NCI-H2107 (cell line): ENCODE measurements around the gene LTBP1.

ENCODE experiments used
- DNase-seq: peaks from one replicate; lab custom pipeline; 2025; lab: John Stamatoyannopoulos, UW

The LTBP1 gene

GRCh38 chr2:33081691-33082090 is 134.9 kb downstream of the LTBP1 start:
- DNase-seq, result no peak

GRCh38 chr2:33083699-33084387 is 137.1 kb downstream of the LTBP1 start:
- no peak for DNase-seq

- DNase-seq, result no peak
These were observed 137.7 kb downstream of the LTBP1 start for GRCh38 chr2:33084433-33084832.

GRCh38 chr2:33085646-33086045 is 138.9 kb downstream of the LTBP1 start:
- DNase-seq, result no peak

- DNase-seq, result no peak
These were observed 139.8 kb downstream of the LTBP1 start for GRCh38 chr2:33086400-33087015.

- no peak for DNase-seq
These were observed 143.9 kb downstream of the LTBP1 start for GRCh38 chr2:33090553-33091134.

- no peak for DNase-seq
These were observed 144.9 kb downstream of the LTBP1 start for GRCh38 chr2:33091541-33092123.

- DNase-seq, result no peak
These were observed 146.7 kb downstream of the LTBP1 start for GRCh38 chr2:33093283-33093993.

- DNase-seq, result no peak
These were observed 147.6 kb downstream of the LTBP1 start for GRCh38 chr2:33094303-33094702.

GRCh38 chr2:33099989-33100388 is 153.2 kb downstream of the LTBP1 start:
- DNase-seq, result no peak

- DNase-seq, result no peak
These were observed 154.2 kb downstream of the LTBP1 start for GRCh38 chr2:33100921-33101320.

GRCh38 chr2:33104052-33104623 is 157.4 kb downstream of the LTBP1 start:
- DNase-seq, result no peak

- DNase-seq, result no peak
These were observed 158.0 kb downstream of the LTBP1 start for GRCh38 chr2:33104726-33105125.

- no peak for DNase-seq
These were observed 159.4 kb downstream of the LTBP1 start for GRCh38 chr2:33106115-33106514.

GRCh38 chr2:33107690-33108482 is 161.1 kb downstream of the LTBP1 start:
- DNase-seq, result no peak

GRCh38 chr2:33108483-33109443 is 162.0 kb downstream of the LTBP1 start:
- no peak for DNase-seq

- no peak for DNase-seq
These were observed 163.7 kb downstream of the LTBP1 start for GRCh38 chr2:33110461-33110860.

- DNase-seq, result no peak
These were observed 164.3 kb downstream of the LTBP1 start for GRCh38 chr2:33111002-33111446.

- no peak for DNase-seq
These were observed 168.4 kb downstream of the LTBP1 start for GRCh38 chr2:33115196-33115595.

GRCh38 chr2:33115728-33116127 is 169.0 kb downstream of the LTBP1 start:
- DNase-seq, result no peak
